ENCODE results near the gene FGGY. TPM values are rescaled to one million over a fixed set of nuclear protein-coding genes. Genes with fewer than 3 reads are reported as not detected.

The FGGY gene
- total RNA-seq, 1 donor = 24.6 TPM

DNA sequence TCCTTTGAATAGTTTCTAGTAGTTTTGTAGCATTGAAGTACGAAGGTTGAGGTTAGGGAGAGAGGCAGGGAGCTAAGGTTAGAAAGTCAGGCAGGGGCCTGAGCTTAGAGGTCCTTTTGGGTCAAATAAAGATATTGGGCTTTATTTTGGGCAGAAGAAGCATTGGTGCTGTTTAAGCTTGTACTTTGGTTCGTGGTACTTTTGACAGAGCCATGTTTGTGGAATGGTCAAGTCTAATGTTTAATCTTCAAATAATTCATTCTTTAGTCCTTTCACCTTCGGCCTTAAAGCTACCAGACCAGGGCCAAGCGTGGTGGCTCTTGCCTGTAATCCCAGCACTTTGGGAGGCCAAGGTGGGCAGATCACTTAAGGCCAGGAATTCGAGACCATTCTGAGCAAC lies 12.5 kb downstream of the FGGY start:
- Histone ChIP-seq H3K79me2 (ENCODE audit: insufficient read depth, low read length) (no peaks in the 10 kb centered on the region), H3K27me3 (ENCODE audit: insufficient read depth, low read length) (no peaks in the 10 kb centered on the region), H3K4me1 (ENCODE audit: insufficient read depth, low read length) (no peaks in the 10 kb centered on the region), H3K9me3 (ENCODE audit: low read depth, low read length) (no peaks in the 10 kb centered on the region), H3K4me3 (ENCODE audit: insufficient read depth, low read length) (no peak overlapping the region), H3K27ac (ENCODE audit: low read depth, low read length) (no peak overlapping the region), H3K36me3 (ENCODE audit: insufficient read depth, low read length) (no peaks in the 10 kb centered on the region), H3K4me2 (ENCODE audit: insufficient read depth, low read length) (no peak overlapping the region), H4K20me1 (ENCODE audit: insufficient read depth, low read length) (no peaks in the 10 kb centered on the region), H2AFZ (ENCODE audit: low read length) (no peak overlapping the region)
- no peak for DNase-seq (ENCODE audit: insufficient read length, low spot score, missing footprints)
- TF ChIP-seq, protein P1, sequence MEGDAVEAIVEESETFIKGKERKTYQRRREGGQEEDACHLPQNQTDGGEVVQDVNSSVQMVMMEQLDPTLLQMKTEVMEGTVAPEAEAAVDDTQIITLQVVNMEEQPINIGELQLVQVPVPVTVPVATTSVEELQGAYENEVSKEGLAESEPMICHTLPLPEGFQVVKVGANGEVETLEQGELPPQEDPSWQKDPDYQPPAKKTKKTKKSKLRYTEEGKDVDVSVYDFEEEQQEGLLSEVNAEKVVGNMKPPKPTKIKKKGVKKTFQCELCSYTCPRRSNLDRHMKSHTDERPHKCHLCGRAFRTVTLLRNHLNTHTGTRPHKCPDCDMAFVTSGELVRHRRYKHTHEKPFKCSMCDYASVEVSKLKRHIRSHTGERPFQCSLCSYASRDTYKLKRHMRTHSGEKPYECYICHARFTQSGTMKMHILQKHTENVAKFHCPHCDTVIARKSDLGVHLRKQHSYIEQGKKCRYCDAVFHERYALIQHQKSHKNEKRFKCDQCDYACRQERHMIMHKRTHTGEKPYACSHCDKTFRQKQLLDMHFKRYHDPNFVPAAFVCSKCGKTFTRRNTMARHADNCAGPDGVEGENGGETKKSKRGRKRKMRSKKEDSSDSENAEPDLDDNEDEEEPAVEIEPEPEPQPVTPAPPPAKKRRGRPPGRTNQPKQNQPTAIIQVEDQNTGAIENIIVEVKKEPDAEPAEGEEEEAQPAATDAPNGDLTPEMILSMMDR (IDR thresholded peaks at IDR 0.05; ENCODE audit: extremely low read depth, low read depth, low read length) = no peak

DNA sequence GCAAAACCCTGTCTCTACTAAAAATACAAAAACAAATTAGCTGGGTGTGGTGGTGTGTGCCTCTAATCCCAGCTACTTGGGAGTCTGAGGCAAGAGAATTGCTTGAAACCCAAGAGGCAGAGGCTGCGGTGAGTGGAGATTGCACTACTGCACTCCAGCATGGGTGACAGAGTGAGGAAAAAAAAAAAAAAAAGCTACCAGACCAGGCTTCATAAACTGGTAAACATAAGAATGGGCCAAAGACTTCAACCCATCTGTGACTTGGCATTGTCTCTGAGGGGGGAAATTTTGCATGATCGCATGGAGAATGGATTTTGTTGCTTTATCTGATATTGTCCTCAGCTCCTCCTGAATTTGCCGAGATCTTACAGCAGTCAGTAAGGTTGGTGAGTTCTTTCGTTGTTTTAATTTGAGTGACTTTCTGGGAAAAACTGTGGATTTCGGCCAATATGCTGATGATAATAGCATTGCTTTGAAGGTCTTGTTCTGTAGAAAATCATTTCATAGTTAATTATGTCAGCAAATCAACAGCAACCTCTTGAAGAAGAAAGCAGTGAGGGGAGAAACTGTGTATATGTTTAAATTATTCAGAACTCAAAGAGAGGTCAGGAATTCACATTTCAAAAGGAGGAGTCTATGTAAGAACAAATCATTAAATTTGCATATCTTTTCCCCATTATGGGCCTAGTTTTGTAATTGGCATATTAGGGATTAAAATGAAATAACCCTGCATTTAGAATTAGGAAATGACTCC lies 13.1 kb downstream of the FGGY start:
- Histone ChIP-seq H3K4me3 (ENCODE audit: insufficient read depth, low read length) (no peak overlapping the region), H3K36me3 (ENCODE audit: insufficient read depth, low read length) (no peaks in the 10 kb centered on the region), H4K20me1 (ENCODE audit: insufficient read depth, low read length) (no peaks in the 10 kb centered on the region), H3K4me1 (ENCODE audit: insufficient read depth, low read length) (no peaks in the 10 kb centered on the region), H2AFZ (ENCODE audit: low read length) (no peak overlapping the region), H3K27me3 (ENCODE audit: insufficient read depth, low read length) (no peaks in the 10 kb centered on the region), H3K9me3 (ENCODE audit: low read depth, low read length) (no peaks in the 10 kb centered on the region), H3K4me2 (ENCODE audit: insufficient read depth, low read length) (no peak overlapping the region), H3K27ac (ENCODE audit: low read depth, low read length) (no peak overlapping the region), H3K79me2 (ENCODE audit: insufficient read depth, low read length) (no peaks in the 10 kb centered on the region)
- TF ChIP-seq, protein P1 (IDR thresholded peaks at IDR 0.05; ENCODE audit: extremely low read depth, low read depth, low read length) = no peak
- DNase-seq (ENCODE audit: insufficient read length, low spot score, missing footprints) = no peak

DNA sequence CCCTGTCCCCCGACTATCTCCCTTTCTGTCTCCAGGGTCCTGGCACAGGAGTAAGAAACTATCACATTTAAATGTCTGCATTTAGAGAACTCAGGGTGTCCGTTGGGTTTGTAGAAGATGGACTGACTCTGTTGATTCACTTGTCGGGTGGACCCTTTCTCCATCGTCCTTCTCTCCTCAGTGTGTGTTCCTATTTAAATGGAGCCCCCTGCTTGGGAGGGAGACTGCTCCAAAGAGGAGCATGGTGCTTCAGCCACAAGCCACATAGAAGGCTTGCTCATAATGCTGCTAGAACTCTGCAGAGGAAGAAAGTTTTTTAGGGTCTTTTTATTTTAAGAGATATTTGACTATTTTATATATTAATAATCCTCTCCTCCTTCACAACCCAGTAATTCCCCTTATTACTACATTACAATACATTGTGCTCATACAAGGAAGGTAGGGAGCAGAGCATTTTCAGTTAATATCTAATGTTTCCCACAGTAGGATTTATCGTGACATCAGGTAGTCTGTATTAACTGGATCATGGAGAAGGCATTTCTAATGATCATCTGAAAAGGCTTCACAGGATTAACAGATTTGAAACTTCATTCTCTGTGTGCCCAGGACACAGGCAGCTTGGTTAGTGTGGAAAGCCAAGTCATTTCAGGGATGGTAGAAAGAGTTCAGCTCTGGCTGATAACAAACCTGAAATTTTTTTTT lies 13.8 kb downstream of the FGGY start:
- Histone ChIP-seq H3K4me3 (ENCODE audit: insufficient read depth, low read length) (no peak overlapping the region), H3K9me3 (ENCODE audit: low read depth, low read length) (no peaks in the 10 kb centered on the region), H2AFZ (ENCODE audit: low read length) (no peak overlapping the region), H3K79me2 (ENCODE audit: insufficient read depth, low read length) (no peaks in the 10 kb centered on the region), H3K27me3 (ENCODE audit: insufficient read depth, low read length) (no peaks in the 10 kb centered on the region), H4K20me1 (ENCODE audit: insufficient read depth, low read length) (no peaks in the 10 kb centered on the region), H3K36me3 (ENCODE audit: insufficient read depth, low read length) (no peaks in the 10 kb centered on the region), H3K4me1 (ENCODE audit: insufficient read depth, low read length) (no peaks in the 10 kb centered on the region), H3K27ac (ENCODE audit: low read depth, low read length) (no peak overlapping the region), H3K4me2 (ENCODE audit: insufficient read depth, low read length) (no peak overlapping the region)
- TF ChIP-seq, protein P1 (IDR thresholded peaks at IDR 0.05; ENCODE audit: extremely low read depth, low read depth, low read length) = no peak
- no peak for DNase-seq (ENCODE audit: insufficient read length, low spot score, missing footprints)

DNA sequence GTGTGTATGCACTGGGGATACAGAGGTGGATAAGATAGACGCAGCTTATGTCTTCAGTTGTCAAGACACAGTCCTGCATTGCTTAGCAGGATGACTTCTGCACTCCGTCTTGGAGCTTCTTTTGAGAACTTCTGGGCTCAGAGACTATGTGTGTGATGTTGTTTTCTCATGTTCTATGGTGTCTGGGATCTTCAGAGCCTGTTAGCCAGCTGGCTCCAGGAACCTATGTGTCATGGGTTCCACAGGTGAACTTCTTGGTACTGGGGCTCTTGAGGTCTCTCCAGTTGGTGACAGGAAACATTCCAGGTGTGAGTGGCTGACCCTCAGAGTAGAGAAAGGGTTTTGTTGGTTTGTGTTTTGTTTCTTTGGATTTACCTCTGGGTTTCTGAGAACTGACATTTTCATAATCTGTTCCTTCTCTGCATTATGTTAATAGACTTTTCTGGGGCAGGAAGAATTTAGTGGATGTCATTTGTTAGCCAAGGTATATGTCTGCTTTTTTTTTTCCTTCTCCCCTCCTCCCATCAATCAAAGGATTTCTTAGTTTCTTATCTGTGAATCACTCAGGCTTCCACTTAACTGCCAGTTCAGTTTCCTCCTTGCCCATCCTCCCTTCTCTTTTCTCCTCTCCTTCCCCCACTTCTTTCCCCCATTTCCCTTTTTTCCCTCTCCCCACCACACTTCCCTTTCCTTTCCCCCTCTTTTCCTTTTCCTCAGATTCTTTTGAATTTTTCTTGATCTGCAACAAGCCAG lies 18.1 kb downstream of the FGGY start:
- TF ChIP-seq, protein P1 (IDR thresholded peaks at IDR 0.05; ENCODE audit: extremely low read depth, low read depth, low read length) = no peak
- H3K4me1 ChIP-seq (ENCODE audit: insufficient read depth, low read length) = peaks cover 15% of the 10 kb centered on the region
- H3K4me3 ChIP-seq (ENCODE audit: insufficient read depth, low read length) = no peak overlapping the region
- H3K4me2 ChIP-seq (ENCODE audit: insufficient read depth, low read length) = no peak overlapping the region
- no peaks in the 10 kb centered on the region for H3K27me3 ChIP-seq (ENCODE audit: insufficient read depth, low read length)
- no peak overlapping the region for H2AFZ ChIP-seq (ENCODE audit: low read length)
- peak overlapping the region; percentile 3 for H3K27ac ChIP-seq (ENCODE audit: low read depth, low read length)
- H3K9me3 ChIP-seq (ENCODE audit: low read depth, low read length) = no peaks in the 10 kb centered on the region
- DNase-seq (ENCODE audit: insufficient read length, low spot score, missing footprints) = no peak
- no peaks in the 10 kb centered on the region for H4K20me1 ChIP-seq (ENCODE audit: insufficient read depth, low read length)
- H3K79me2 ChIP-seq (ENCODE audit: insufficient read depth, low read length) = no peaks in the 10 kb centered on the region
- no peaks in the 10 kb centered on the region for H3K36me3 ChIP-seq (ENCODE audit: insufficient read depth, low read length)

All from osteoblast (primary cell).